K562 (cell line): Measurements from ENCODE around the gene FN3KRP. TPM values are rescaled to one million over a fixed set of nuclear protein-coding genes. Genes with fewer than 3 reads are reported as not detected.
A peak's percentile ranks its signal among the peaks of the same experiment; 100 is the strongest.

Source experiments
- ATAC-seq: fragments of 200-7000 bp; cut with Tn5 transposase; 3 replicates; pipeline ENCODE4 v1.9.1; 2020; ENCODE audit warnings: moderate library complexity
- BruUV-seq: library from RNA; stranded (reverse); fragments of 400-500 nt; replicated peaks from 2 replicates; lab custom pipeline; 2021; lab: Mats Ljungman, UMichigan
- CTCF ChIA-PET: fragments of 300-600 bp; formaldehyde crosslinking; extraction: SDS; loops from one replicate; lab custom pipeline; 2021; ENCODE audit warnings: low intra/inter-chr PET ratio; lab: Yijun Ruan, JAX
- POLR2A ChIA-PET: fragments of 300-600, 350-650 bp; sonication (Branson Sonifier 250); formaldehyde crosslinking; extraction: SDS; loops from one replicate; lab custom pipeline; 2021; ENCODE audit warnings: antibody characterized with exemption, inconsistent platforms; lab: Yijun Ruan, JAX
- DNase-seq, 4 experiments: peaks; one replicate each; pipeline versions ENCODE4 v3.0.0 to v3.0.0-alpha.2; 2011 to 2018; ENCODE audit warnings: low spot score in 3 of 4, mixed read lengths in 3 of 4; ENCODE audit errors: extremely low read depth in 1 of 4
- FAIRE-seq: peaks from 2 replicates; lab custom pipeline; 2011; peaks lifted over from hg19 to GRCh38; lab: Jason Lieb, UNC
- H2AFZ ChIP-seq: 2 replicates; pipeline ENCODE4 v1.6.0; 2011; ENCODE audit warnings: low read depth, low read length, control low read depth, inconsistent platforms
- H3K27ac ChIP-seq: fragments of 200-600 bp; 3 replicates; pipeline ENCODE4 v1.8.0; 2011; ENCODE audit warnings: low read depth, mild to moderate bottlenecking, control low read depth, inconsistent platforms, low read length, moderate library complexity, mixed read lengths; ENCODE audit errors: extremely low read depth
- H3K27me3 ChIP-seq, 2 experiments: fragments of 300-600 bp in 1 of 2; 2 replicates in 1 of 2; 3 replicates in 1 of 2; pipeline versions ENCODE4 v1.6.0 to v1.8.0; 2011; ENCODE audit warnings: inconsistent platforms in 2 of 2, low read length in 2 of 2, mild to moderate bottlenecking in 1 of 2, mixed read lengths in 1 of 2, moderate library complexity in 1 of 2; ENCODE audit not compliant: control insufficient read depth in 2 of 2, insufficient read depth in 2 of 2
- H3K36me3 ChIP-seq: fragments of 300-600 bp; 3 replicates; pipeline ENCODE4 v1.8.0; 2011; ENCODE audit warnings: mild to moderate bottlenecking, low read length, inconsistent platforms; ENCODE audit not compliant: control insufficient read depth, insufficient read depth
- H3K4me1 ChIP-seq, 2 experiments: fragments of 200-600 bp in 1 of 2; replicated peaks in 1 of 2; 2 replicates in 1 of 2; 3 replicates in 1 of 2; pipeline versions ENCODE4 v1.5.1 to v1.8.0; 2011; ENCODE audit warnings: inconsistent platforms in 2 of 2, low read length in 2 of 2, mild to moderate bottlenecking in 1 of 2, mixed read lengths in 1 of 2, moderate library complexity in 1 of 2; ENCODE audit not compliant: control insufficient read depth in 2 of 2, insufficient read depth in 2 of 2
- H3K4me2 ChIP-seq: 2 replicates; pipeline ENCODE4 v1.6.1; 2011; ENCODE audit warnings: low read length, control low read depth, inconsistent platforms, mixed read lengths; ENCODE audit not compliant: insufficient read depth
- H3K4me3 ChIP-seq: fragments of 200-600 bp; sonication (generic), shearing (Covaris generic); 2 replicates; pipeline ENCODE4 v1.5.1; 2016; ENCODE audit warnings: control low read depth, inconsistent platforms
- H3K79me2 ChIP-seq: fragments of 200-600 bp; 3 replicates; pipeline ENCODE4 v1.8.0; 2011; ENCODE audit warnings: low read length, inconsistent platforms; ENCODE audit not compliant: control insufficient read depth, insufficient read depth
- H3K9ac ChIP-seq, 2 experiments: 2 replicates each; pipeline versions ENCODE4 v1.6.0 to v1.6.1; 2011; ENCODE audit warnings: low read depth in 2 of 2, low read length in 2 of 2, control low read depth in 1 of 2, inconsistent platforms in 1 of 2, mild to moderate bottlenecking in 1 of 2, mixed read lengths in 1 of 2; ENCODE audit not compliant: insufficient read depth in 1 of 2
- H3K9me1 ChIP-seq: one replicate; pipeline ENCODE4 v1.6.0; 2011; ENCODE audit warnings: inconsistent platforms, mild to moderate bottlenecking, low read length, moderate library complexity; ENCODE audit not compliant: control insufficient read depth, insufficient read depth
- H3K9me3 ChIP-seq: replicated peaks from 2 replicates; pipeline ENCODE4 v1.5.1; 2011; ENCODE audit warnings: low read depth, low read length, inconsistent platforms; ENCODE audit not compliant: control insufficient read depth, insufficient read depth
- H4K20me1 ChIP-seq: replicated peaks from 2 replicates; pipeline ENCODE4 v1.6.1; 2011; ENCODE audit warnings: low read length, inconsistent platforms, mixed read lengths; ENCODE audit not compliant: control insufficient read depth, insufficient read depth
- CTCFL ChIP-seq: IDR thresholded peaks from 2 replicates; pipeline ENCODE4 v1.6.1; 2011; ENCODE audit warnings: borderline replicate concordance, low read depth, mild to moderate bottlenecking, moderate library complexity, low read length; ENCODE audit not compliant: insufficient read depth, poor library complexity, severe bottlenecking
- E4F1 ChIP-seq: fragments of 250-450 bp; sonication (Bioruptor Pico); IDR thresholded peaks from 2 replicates; pipeline ENCODE4 v1.5.0; 2021; ENCODE audit warnings: mild to moderate bottlenecking, borderline replicate concordance
- ELK1 ChIP-seq: sonication (generic); formaldehyde crosslinking; IDR thresholded peaks from 2 replicates; pipeline ENCODE4 v1.8.1; 2022; ENCODE audit warnings: missing genetic modification reagents
- FOXJ2 ChIP-seq: fragments of 200-800 bp; sonication (Bioruptor generic); IDR thresholded peaks from 2 replicates; pipeline ENCODE4 v1.6.1; 2016; ENCODE audit warnings: missing genetic modification characterization, missing compliant biosample characterization
- MYNN ChIP-seq, 2 experiments: sonication (generic); formaldehyde crosslinking in 1 of 2; IDR thresholded peaks; 2 replicates each; pipeline versions ENCODE4 v1.5.0 to v1.6.1; 2016 to 2020; ENCODE audit warnings: antibody characterized with exemption in 1 of 2, missing genetic modification reagents in 1 of 2
- RAD21 ChIP-seq, 2 experiments: fragments of 250-450 bp in 1 of 2; fragments of 450-650 bp in 1 of 2; sonication (Bioruptor Pico) in 1 of 2; formaldehyde crosslinking in 1 of 2; IDR thresholded peaks in 1 of 2; conservative IDR thresholded peaks in 1 of 2; 2 replicates each; pipeline versions ENCODE4 v1.4.0 to v1.8.0; 2020 to 2022; ENCODE audit warnings: mild to moderate bottlenecking in 2 of 2, moderate library complexity in 1 of 2
- RB1 ChIP-seq: fragments of 450-650 bp; IDR thresholded peaks from 2 replicates; pipeline ENCODE4 v1.6.1; 2017; ENCODE audit warnings: low read depth, mild to moderate bottlenecking
- SMC3 ChIP-seq: conservative IDR thresholded peaks from 2 replicates; pipeline ENCODE4 v1.6.1; 2011; ENCODE audit warnings: low read depth, low read length, improper control_type of control experiment; ENCODE audit not compliant: insufficient read depth
- TFAP4 ChIP-seq: sonication (generic); formaldehyde crosslinking; IDR thresholded peaks from 2 replicates; pipeline ENCODE4 v1.8.0; 2022; ENCODE audit warnings: missing genetic modification reagents, mild to moderate bottlenecking, moderate library complexity, borderline replicate concordance
- ZNF589 ChIP-seq: fragments of 200-800 bp; sonication (Bioruptor generic); IDR thresholded peaks from 2 replicates; pipeline ENCODE4 v1.6.1; 2016; ENCODE audit warnings: low read depth, missing genetic modification characterization, missing compliant biosample characterization
- WGBS: fragments of 100-300 bp; shearing (Covaris generic); methylation state at CpG from one replicate; pipeline ENCODE4 v1.1.6; 2016; ENCODE audit warnings: low coverage, mixed read lengths; ENCODE audit not compliant: insufficient coverage; ENCODE audit errors: missing lambda C conversion rate; 5-methylcytosine and 5-hydroxymethylcytosine counted together
- in situ Hi-C: fragments of 300-500 bp; cut with MboI; formaldehyde crosslinking; loops from 4 replicates; pipeline ENCODE4 v1.15.0; 2018; ENCODE audit warnings: inconsistent platforms, mixed read lengths
- intact Hi-C: fragments of 100-400 bp; cut with micrococcal nuclease; formaldehyde crosslinking; loops from 2 replicates; pipeline ENCODE4 v1.14.2; 2022
- polyA plus RNA-seq, 8 experiments: library from polyadenylated mRNA; depleted of rRNA in 4 of 8; stranded (reverse) in 5 of 8; unstranded in 3 of 8; fragments of >200 nt; fragmentation: Nextera tagmentation in 2 of 8; fragmentation: Illumina TruSeq in 1 of 8; extraction: Ambion mirVana in 2 of 8; extraction: Trizol in 1 of 8; gene quantifications; 2 replicates each; pipeline versions ENCODE4 v1.2.1 to v1.2.3, GENCODE V29; 2011 to 2014; ENCODE audit warnings: inconsistent platforms in 1 of 8, missing spikeins in 1 of 8
- total RNA-seq, 7 experiments: library from RNA; depleted of rRNA in 6 of 7; stranded (reverse); fragments of >200 nt in 6 of 7; fragmentation: Illumina TruSeq in 2 of 7; extraction: Trizol in 2 of 7; gene quantifications; 2 replicates each; pipeline versions ENCODE4 v1.2.1 to v1.2.3, GENCODE V29; 2011 to 2021; ENCODE audit warnings: low replicate concordance in 1 of 7

FN3KRP gene
- total and polyA plus RNA-seq, 9 of the 15 experiments (the other 6 are each of a cell fraction or from before 2014, with no cell fraction given): 2.0 to 32.1 (median 24.9) TPM

- TF ChIP-seq E4F1 (CRISPR knock-in tag): no peak
- TF ChIP-seq FOXJ2 (tag): no peak
- TF ChIP-seq ELK1 (CRISPR knock-in tag): no peak
- TF ChIP-seq ZNF589 (CRISPR knock-in tag): no peak
These were observed 48.4 kb upstream of the FN3KRP start (continued) for GRCh38 chr17:82668024-82668630.

GRCh38 chr17:82668631-82669099, 47.8 kb upstream of the FN3KRP start:
- CTCF ChIA-PET: interaction anchor here (2.5 kb wide), 1 partner anchor 99 kb away, joined by 6 read pairs; no protein-coding TSS in a partner anchor
- H3K9me3 ChIP-seq: no peaks in the 10 kb centered on the region
- peak overlapping the region in 1 of 2 experiments; percentile 82; a peak in 2 of 4 replicates for H3K9ac ChIP-seq
- POLR2A ChIA-PET: interaction anchor here (0.7 to 1.6 kb wide), 4 partner anchors 9 to 532 kb away, joined by 3 to 5 read pairs (median 4); no protein-coding TSS in a partner anchor
- DNase-seq: peak; percentile 59 to 70 (median 65)
- peak overlapping the region; percentile 76 for H2AFZ ChIP-seq
- 31% methylated on average over 20 of the region's 20 CpGs for WGBS
- in situ Hi-C loops: no loop called here
- peak; percentile 51 for FAIRE-seq
- H3K36me3 ChIP-seq: no peaks in the 10 kb centered on the region
- ATAC-seq: peak; percentile 98
- H3K9me1 ChIP-seq: no peaks in the 10 kb centered on the region
- H3K4me1 ChIP-seq: peaks cover 3 to 34% of the 10 kb centered on the region in 2 experiments; a peak in 2 of 5 replicates
- no TSS peak for BruUV-seq
- H3K4me3 ChIP-seq: no peak overlapping the region
- intact Hi-C loops: loop anchor here (1.0 kb wide), 1 partner anchor 99 kb away; no protein-coding TSS in a partner anchor
- H3K27ac ChIP-seq: no peak overlapping the region
- H4K20me1 ChIP-seq: no peaks in the 10 kb centered on the region
- H3K79me2 ChIP-seq: no peaks in the 10 kb centered on the region
- peak overlapping the region; percentile 60 for H3K4me2 ChIP-seq
- peaks cover 6 to 24% of the 10 kb centered on the region in 2 experiments; a peak in 3 of 5 replicates for H3K27me3 ChIP-seq
- TF ChIP-seq SMC3 (peak; percentile 73), RAD21 (CRISPR knock-in tag; conservative IDR thresholded peaks at IDR 0.05 in 1 of 2, IDR thresholded peaks at IDR 0.05 in 1 of 2) (peak; percentile 57 to 78), TFAP4 (CRISPR knock-in tag) (peak; percentile 49; the same call in 1 of the 2 replicates), RB1 (0 out of 2 replicates have a peak, but pooled peaks have one; percentile 60), MYNN (IDR thresholded peaks at IDR 0.05) (0 out of 2 replicates have a peak, but pooled peaks have one; percentile 17), MYNN (CRISPR knock-in tag; IDR thresholded peaks at IDR 0.05) (no peak), CTCFL (peak; percentile 24)
